Uterus (tissue), 2 donors: ENCODE results near the gene ZNF282.

Experiments
- POLR2A ChIP-seq, 2 donors: fragments of 450-650 bp; IDR thresholded peaks; one replicate each; pipeline ENCODE4 v1.6.1; 2016; ENCODE audit warnings: antibody characterized with exemption in 2 of 2, mild to moderate bottlenecking in 1 of 2, moderate library complexity in 1 of 2
- TF ChIP-seq, protein P1 (sequence below), 4 experiments: fragments of 200-600 bp in 2 of 4; fragments of 450-650 bp in 2 of 4; sonication (generic) in 2 of 4; IDR thresholded peaks; one replicate each; pipeline ENCODE4 v1.5.1; 2016 to 2019; ENCODE audit warnings: antibody characterized with exemption in 4 of 4, mild to moderate bottlenecking in 2 of 4, moderate library complexity in 1 of 4

DNA sequence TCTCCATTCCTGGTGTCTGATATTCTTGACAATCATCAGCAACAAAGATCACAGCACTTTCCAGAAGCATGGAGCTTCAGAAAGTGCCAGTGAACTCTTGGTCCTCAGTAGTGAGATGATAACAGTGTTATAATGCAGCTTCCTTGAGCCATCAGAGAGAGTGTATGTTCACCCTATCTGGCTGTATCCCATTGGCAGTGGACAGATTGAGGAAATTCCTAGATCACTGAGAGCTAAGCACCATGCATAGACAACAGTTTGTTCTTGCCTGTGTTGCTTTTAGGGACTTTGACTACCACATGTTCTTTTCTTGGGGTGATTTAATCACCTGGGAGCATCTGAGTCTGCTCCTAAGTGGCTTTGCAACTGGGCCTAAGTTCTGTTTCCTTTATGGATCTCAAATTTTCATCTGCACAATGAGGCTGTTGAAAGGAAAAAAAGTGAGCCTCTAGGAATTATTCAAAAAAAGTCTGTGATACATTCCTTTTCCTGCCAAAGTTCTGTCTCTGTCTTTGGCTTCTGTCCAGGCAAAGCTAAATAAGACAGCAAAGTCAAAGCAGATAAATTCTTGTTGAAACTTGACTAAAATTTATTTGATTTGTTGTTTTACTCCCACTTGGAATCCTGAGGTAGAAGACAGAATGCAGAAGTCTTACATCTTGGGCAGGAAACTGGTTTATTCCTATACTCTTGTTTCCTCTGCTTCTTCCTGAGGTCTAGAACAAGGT, 14.5 kb upstream of the ZNF282 start:
- no peak for TF ChIP-seq POLR2A (IDR thresholded peaks at IDR 0.05)
- TF ChIP-seq, protein P1, sequence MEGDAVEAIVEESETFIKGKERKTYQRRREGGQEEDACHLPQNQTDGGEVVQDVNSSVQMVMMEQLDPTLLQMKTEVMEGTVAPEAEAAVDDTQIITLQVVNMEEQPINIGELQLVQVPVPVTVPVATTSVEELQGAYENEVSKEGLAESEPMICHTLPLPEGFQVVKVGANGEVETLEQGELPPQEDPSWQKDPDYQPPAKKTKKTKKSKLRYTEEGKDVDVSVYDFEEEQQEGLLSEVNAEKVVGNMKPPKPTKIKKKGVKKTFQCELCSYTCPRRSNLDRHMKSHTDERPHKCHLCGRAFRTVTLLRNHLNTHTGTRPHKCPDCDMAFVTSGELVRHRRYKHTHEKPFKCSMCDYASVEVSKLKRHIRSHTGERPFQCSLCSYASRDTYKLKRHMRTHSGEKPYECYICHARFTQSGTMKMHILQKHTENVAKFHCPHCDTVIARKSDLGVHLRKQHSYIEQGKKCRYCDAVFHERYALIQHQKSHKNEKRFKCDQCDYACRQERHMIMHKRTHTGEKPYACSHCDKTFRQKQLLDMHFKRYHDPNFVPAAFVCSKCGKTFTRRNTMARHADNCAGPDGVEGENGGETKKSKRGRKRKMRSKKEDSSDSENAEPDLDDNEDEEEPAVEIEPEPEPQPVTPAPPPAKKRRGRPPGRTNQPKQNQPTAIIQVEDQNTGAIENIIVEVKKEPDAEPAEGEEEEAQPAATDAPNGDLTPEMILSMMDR (IDR thresholded peaks at IDR 0.05) = no peak
